NOMO-1 (cell line): ENCODE results near the gene RAB8A.

Experiments
- DNase-seq, 2 experiments: peaks; one replicate each; lab custom pipeline; 2025; ENCODE audit not compliant: unreplicated experiment in 2 of 2; lab: John Stamatoyannopoulos, UW

The RAB8A gene

DNA sequence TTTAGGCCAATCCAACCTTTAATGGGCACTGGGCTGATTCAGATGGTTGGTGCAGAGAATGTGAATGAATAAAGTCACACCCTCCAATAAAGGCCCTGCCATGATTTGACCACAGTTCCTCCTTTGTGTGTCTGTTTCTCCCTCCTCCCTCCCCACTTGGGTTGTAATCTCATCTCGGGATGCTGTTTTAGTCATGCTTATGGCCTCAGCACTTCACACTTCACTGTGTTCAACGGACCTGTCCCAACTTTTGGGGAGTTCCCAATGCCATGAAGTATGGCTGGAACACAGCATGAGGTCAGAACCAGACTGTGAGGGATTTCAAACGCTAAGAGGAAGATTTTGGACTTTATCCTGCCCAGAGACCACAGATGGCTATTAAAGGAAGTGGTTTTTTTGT lies 5.6 kb upstream of the RAB8A start:
- peak; percentile 25 to 27 for DNase-seq

- DNase-seq = no peak
Observed at GRCh38 chr19:16111909-16112752, 442 bp downstream of the RAB8A start.

DNA sequence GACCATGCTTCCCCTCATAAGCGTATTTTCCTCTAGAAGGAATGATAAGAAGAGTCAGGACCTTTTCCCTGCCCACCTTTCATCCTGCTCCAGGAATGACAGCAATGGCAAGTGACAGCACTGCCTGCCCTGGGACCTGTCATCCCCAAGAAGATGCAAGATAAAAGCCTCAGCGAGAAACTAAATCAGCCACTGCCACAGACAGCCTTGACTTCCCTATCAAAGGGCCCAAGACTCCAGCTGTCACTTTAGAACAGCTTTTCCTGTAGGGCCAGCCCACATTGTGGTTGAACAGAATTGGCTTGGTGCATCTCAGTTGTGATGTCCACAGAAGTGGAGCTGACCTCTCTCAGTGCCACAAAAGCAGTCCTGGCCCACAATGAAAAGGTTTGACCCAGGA lies 1.1 kb downstream of the RAB8A start:
- DNase-seq = peak; percentile 20 to 38

DNA sequence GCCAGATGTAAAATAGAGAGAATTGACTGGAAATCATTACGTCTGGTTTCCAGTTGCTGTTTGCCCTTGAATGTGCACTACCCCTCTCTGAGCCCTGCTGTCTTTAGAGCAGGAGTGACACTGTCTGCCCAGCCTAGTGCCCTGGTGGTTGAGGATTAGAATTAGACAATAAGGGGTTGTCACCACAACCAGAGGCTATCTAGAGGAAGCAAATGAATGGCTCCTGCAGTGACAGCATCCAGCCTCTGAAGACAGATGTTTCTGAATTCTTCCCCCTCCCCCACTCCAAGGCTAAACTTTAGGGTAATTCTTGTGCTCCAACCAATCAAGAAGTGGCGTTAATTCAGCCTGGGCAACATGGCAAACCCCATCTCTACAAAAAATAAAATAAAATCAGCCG lies 2.0 kb downstream of the RAB8A start:
- peak in 1 of 2 experiments; percentile 30 for DNase-seq

DNA sequence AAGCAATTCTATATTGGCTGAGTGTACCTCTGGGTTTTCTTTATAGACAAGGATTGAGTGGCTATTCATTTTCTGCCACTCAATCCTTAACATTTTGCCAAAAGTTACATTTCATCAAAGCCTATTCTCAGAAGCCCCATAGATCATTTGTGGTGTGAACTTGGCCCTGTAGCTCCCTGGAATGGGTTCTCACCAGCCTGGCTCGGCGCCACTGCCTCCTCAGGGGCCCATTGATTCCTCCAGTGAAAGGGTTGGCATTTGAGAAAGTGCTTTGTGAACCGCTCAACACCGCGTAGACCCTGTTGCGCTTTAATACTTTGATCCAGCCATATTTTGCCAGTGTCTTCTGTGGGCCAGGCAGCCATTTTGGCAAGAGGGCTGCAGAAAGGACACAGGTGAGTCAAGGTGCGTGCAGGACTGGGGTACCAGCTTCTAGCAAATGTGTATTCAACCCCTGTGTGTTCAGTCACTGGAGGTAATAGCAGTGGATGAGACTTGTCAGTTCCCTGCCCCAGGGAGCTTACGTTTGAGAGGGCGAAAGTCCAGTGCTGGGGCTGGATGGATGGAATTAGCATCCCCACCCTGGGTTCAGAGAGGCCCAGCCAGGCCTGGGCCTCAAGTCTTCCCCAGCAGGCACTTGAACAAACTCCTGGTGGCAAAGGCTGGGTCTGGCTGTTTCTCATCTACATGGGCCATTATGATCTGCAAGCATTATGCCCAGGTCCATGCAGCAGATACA lies 3.8 kb downstream of the RAB8A start:
- no peak for DNase-seq

DNA sequence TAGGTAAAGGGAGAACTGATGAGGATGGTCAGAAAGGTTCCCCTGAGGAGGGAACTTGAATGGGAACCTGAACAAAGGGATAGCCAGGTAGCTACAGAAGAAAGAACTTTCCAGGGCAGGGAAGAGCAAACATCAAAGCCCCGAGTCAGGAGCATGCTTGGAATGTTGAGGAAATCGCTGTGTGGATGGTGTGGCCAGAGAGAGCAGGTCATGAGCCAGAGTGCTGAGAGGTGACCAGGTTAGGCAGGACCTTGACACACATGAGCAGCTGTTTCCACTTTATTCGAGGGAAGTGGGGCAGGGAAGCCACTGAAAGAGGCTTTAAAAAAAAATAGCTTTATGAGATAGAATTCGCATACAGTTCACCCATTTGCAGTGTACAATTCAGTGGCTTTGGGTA lies 4.4 kb downstream of the RAB8A start:
- DNase-seq = no peak

DNA sequence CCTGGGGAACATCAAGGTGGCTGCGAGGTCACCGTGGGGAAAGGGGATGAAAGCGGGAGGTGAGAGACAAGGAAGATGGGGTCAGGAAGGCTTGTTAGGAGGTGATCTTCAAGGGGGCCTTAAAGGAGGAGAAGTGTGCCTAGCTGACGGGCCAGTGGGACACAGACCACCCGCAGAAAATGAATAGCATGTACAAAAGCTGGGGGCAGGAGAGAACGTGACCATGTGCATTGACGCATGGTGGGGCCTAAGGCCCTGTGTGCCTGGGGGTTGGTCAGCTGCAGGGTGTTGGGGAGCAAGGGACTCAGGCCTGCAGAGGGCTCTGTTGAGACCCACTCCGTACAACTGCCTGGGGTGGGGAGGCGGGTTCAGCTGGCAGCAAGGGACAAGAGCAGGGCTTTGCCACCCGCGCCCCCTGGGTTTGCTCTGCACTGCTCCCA lies 5.9 kb downstream of the RAB8A start:
- DNase-seq = peak; percentile 18 to 26

GRCh38 chr19:16118489-16119033 lies 6.9 kb downstream of the RAB8A start:
- DNase-seq = peak; percentile 95 to 96

- peak; percentile 51 to 84 for DNase-seq
Observed at GRCh38 chr19:16119075-16119857, 7.6 kb downstream of the RAB8A start.

DNA sequence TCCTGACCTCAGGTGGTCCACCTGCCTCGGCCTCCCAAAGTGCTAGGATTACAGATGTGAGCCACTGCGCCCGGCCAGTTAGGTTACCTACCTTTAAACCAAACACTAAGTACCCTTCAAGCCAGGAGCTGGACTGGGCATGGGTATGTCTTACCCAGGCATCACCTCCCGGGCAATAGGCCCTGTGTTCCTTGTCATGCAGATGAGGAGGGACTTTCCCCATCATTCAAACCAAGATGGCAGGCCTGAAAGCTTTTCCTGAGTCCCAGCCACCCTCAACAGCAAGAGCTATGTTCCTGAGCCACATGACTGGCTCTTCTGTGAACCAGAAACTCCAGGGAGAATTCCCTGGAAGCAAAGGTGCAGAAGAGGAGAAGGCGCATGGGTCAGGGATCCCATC lies 9.5 kb downstream of the RAB8A start:
- DNase-seq = no peak

DNA sequence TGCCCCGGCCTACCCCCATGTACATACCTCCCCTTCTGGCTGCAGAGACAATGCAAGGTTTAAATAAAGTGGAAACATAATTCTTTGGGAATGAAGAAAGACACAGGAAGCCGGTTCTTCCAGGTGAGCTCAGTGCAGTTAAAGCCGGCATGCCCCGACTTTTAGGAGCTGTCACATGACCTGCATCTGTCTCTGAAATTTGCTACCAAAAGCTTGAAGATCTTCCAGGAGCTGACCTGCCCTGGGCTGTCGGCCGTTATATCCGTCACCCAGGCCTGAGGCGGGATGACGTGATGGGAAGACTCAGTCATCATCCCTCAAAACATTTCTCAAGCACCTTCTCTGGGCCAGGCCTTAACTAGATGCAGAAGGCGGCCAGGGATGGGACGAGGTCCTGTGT lies 10.3 kb downstream of the RAB8A start:
- DNase-seq = no peak

DNA sequence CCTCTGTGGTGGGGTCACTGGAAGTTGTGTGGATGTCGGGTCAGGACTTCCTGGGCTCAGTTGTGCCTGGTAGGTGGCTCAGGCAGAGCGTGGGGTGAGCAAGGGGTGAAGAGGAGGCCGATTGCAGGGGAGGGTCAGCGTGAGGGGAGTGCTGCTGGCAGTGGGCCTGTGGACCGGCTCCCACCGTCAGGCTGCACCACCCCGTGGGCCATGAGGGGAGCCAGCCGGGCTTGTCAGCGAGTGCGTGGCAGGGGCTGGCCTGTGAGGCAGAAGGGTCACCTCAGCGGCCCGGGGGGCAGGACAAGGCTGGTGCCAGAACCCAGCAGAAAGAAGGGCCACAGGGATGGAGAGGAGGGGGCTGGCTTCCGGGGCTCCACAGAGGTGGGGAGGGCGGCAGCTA lies 13.3 kb downstream of the RAB8A start:
- DNase-seq = no peak

DNA sequence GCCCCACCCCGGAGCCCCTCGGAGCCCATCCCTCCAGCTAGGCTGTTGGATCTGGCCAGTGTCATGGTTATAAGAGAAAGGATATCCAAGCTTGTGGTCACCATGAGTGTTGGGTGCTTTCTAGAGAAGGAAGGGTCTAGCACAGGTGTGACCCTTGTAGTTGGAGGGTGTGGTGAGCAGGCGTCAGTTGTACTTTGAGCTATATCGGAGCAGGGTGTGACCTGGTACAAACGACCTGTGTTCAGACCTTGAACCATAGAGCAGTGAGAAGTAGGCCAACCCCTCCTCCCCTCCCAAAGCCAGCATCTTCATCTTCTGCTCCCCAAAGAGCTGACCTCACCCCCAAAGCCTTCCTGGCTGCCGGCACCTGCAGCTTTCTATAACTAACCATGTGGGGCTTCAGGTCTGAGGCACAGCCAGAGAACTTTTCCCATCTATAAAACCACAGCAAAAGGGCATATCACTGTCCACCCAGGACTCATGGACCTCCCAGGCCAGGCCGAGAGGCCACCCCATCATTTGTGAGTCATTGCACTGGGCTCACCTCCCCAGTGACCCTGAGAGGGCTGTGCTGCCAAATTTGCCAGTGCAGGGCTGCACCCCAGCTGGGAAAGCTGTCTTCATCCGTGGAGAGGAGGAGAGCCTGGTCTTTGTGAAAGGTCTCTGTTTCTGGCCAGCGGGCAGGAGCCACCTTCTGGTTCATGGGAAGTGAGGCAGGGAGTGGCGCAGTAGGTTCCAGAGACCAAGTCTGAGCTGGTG lies 14.2 kb downstream of the RAB8A start:
- no peak for DNase-seq

DNA sequence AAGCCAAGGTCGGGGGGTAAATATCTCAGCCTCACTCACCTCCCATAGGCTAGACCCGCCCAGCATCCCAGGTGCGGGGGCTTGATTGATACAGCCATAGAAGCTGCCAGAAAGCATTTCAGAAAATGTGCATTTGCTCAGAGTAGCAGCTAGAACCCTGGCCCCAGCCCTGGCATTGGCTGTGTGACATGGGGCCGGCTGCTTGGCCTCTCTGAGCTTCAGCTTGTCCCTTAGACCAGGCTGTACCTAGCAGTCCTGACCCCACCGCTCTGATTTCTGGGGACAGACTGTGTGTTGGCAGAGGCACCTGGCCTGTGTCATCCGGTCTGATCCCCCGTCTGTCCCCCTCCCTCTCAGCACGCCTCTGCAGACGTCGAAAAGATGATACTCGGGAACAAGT lies 15.4 kb downstream of the RAB8A start:
- no peak for DNase-seq

GRCh38 chr19:16127776-16128371 lies 16.2 kb downstream of the RAB8A start:
- DNase-seq = no peak

GRCh38 chr19:16131648-16132047 lies 20.0 kb downstream of the RAB8A start:
- no peak for DNase-seq

DNA sequence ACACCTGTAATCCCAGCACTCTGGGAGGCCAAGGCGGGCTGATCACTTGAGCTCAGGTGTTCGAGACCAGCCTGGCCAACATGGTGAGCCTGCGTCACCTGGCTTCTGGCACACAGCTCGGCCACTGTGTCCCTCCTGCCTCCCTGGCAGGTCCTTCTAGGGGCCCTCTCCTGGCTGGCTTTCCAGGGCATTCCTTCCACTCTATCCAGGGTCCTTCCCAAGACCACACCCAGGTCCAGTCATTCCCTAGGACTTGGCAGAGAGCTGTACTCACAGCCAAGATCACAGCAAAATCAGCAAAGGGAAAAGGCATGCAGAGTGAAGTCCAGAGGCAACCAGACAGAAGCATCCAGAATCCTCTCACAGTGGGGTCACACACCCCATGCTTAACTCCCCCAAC lies 22.1 kb downstream of the RAB8A start:
- no peak for DNase-seq

DNA sequence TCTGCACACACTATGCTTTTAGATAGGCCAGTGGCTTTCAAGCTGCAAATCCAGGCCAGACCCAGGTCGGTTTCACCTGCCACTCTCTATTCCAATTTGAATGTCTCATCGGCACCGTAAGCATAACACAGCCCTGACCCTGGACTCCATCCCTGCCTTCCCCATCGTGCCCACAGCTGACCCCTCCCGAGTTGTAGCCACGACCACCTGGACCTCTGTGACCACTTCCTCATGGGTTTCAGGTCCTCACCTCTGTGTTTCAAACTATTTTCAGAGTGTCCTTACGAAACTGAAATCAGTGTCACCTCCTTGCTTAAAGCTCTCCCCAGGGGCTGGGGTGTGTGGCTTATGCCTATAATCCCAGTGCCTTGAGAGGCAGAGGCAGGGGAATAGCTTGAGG lies 22.8 kb downstream of the RAB8A start:
- no peak for DNase-seq

- DNase-seq = no peak
Observed at GRCh38 chr19:16135430-16136127, 23.9 kb downstream of the RAB8A start.
